IPS DF 6.9 (cell line): ENCODE data around the gene CLDN3.
"Not testable (repeated sequence)": the region's sequence is repeated elsewhere in the genome, so short reads cannot be mapped to it uniquely, and the experiment has no call there.

ENCODE experiments used
- DNase-seq: peaks from one replicate; pipeline ENCODE4 v3.0.0-alpha.2; 2013; ENCODE audit warnings: low read depth, low spot score
- H3K27ac ChIP-seq: one replicate; pipeline ENCODE4 v1.5.1; 2013; ENCODE audit warnings: low read length, control low read depth
- H3K27me3 ChIP-seq: 2 replicates; pipeline ENCODE4 v1.6.1; 2013; ENCODE audit warnings: mild to moderate bottlenecking, low read length; ENCODE audit not compliant: control insufficient read depth, insufficient read depth
- H3K36me3 ChIP-seq: 2 replicates; pipeline ENCODE4 v1.6.1; 2013; ENCODE audit warnings: low read length; ENCODE audit not compliant: control insufficient read depth, insufficient read depth
- H3K4me1 ChIP-seq: 2 replicates; pipeline ENCODE4 v1.6.1; 2013; ENCODE audit warnings: low read length; ENCODE audit not compliant: control insufficient read depth, insufficient read depth
- H3K4me3 ChIP-seq: 2 replicates; pipeline ENCODE4 v1.5.1; 2013; ENCODE audit warnings: mild to moderate bottlenecking, low read length
- H3K9me3 ChIP-seq: 2 replicates; pipeline ENCODE4 v1.6.1; 2013; ENCODE audit warnings: low read length, inconsistent platforms; ENCODE audit not compliant: control insufficient read depth, insufficient read depth
- WGBS: extraction: QIAGEN DNeasy Blood & Tissue Kit; methylation state at CpG from one replicate; pipeline ENCODE4 v1.1.7; 2013; ENCODE audit warnings: mixed read lengths, missing lambda C conversion rate; ENCODE audit not compliant: insufficient read length, insufficient coverage; 5-methylcytosine and 5-hydroxymethylcytosine counted together

Gene CLDN3

GRCh38 chr7:73797176-73797575, 27.1 kb upstream of the CLDN3 start:
- not testable (repeated sequence) for H3K9me3 ChIP-seq, H3K36me3 ChIP-seq, H3K4me3 ChIP-seq, DNase-seq, H3K27me3 ChIP-seq, H3K27ac ChIP-seq, H3K4me1 ChIP-seq
- WGBS: no CpG with 5 or more reads among the region's 34 CpGs

- H3K4me3 ChIP-seq, H3K36me3 ChIP-seq, H3K27me3 ChIP-seq, H3K4me1 ChIP-seq, H3K27ac ChIP-seq, H3K9me3 ChIP-seq, DNase-seq: not testable (repeated sequence)
- no CpG with 5 or more reads among the region's 6 CpGs for WGBS
These were observed 26.6 kb upstream of the CLDN3 start for GRCh38 chr7:73796656-73797055.

GRCh38 chr7:73795188-73795587, 25.1 kb upstream of the CLDN3 start:
- H3K4me1 ChIP-seq, H3K9me3 ChIP-seq, H3K27ac ChIP-seq, H3K27me3 ChIP-seq, H3K36me3 ChIP-seq, DNase-seq, H3K4me3 ChIP-seq: not testable (repeated sequence)

- not testable (repeated sequence) for H3K36me3 ChIP-seq, H3K27ac ChIP-seq, H3K9me3 ChIP-seq, H3K27me3 ChIP-seq, H3K4me1 ChIP-seq, H3K4me3 ChIP-seq, DNase-seq
- no CpG with 5 or more reads among the region's 7 CpGs for WGBS
These were observed 21.2 kb upstream of the CLDN3 start for GRCh38 chr7:73791170-73791690.

- H3K27me3 ChIP-seq: no peaks in the 10 kb centered on the region
- no peaks in the 10 kb centered on the region for H3K4me1 ChIP-seq
- H3K4me3 ChIP-seq: no peak overlapping the region
- H3K36me3 ChIP-seq: no peaks in the 10 kb centered on the region
- no peaks in the 10 kb centered on the region; the same call in 1 of the 2 replicates for H3K9me3 ChIP-seq
- no CpG with 5 or more reads among the region's 4 CpGs for WGBS
- no peak for DNase-seq
- no peak overlapping the region for H3K27ac ChIP-seq
These were observed 19.0 kb upstream of the CLDN3 start for GRCh38 chr7:73789051-73789450.

GRCh38 chr7:73787786-73788048, 17.6 kb upstream of the CLDN3 start:
- no CpG with 5 or more reads among the region's 1 CpG for WGBS
- not testable (repeated sequence) for H3K27ac ChIP-seq

GRCh38 chr7:73786588-73786987, 16.5 kb upstream of the CLDN3 start:
- no peak for DNase-seq
- no peaks in the 10 kb centered on the region for H3K27me3 ChIP-seq
- no peaks in the 10 kb centered on the region; the same call in 1 of the 2 replicates for H3K9me3 ChIP-seq
- WGBS: no CpG with 5 or more reads among the region's 1 CpG
- no peak overlapping the region for H3K27ac ChIP-seq
- no peaks in the 10 kb centered on the region for H3K36me3 ChIP-seq
- H3K4me1 ChIP-seq: no peaks in the 10 kb centered on the region
- H3K4me3 ChIP-seq: no peak overlapping the region

More at GRCh38 chr7:73787786-73788048, 17.6 kb upstream of the CLDN3 start:
- not testable (repeated sequence) for H3K4me1 ChIP-seq, H3K27me3 ChIP-seq, H3K4me3 ChIP-seq, H3K9me3 ChIP-seq, DNase-seq, H3K36me3 ChIP-seq

- no peaks in the 10 kb centered on the region for H3K9me3 ChIP-seq
- no peak overlapping the region for H3K27ac ChIP-seq
- no peaks in the 10 kb centered on the region for H3K36me3 ChIP-seq
- no peak for DNase-seq
- H3K27me3 ChIP-seq: no peaks in the 10 kb centered on the region
- no peak overlapping the region for H3K4me3 ChIP-seq
- no peaks in the 10 kb centered on the region for H3K4me1 ChIP-seq
- WGBS: no CpG with 5 or more reads among the region's 1 CpG
These were observed 9.4 kb upstream of the CLDN3 start for GRCh38 chr7:73779517-73779916.

- no peaks in the 10 kb centered on the region for H3K36me3 ChIP-seq
- H3K9me3 ChIP-seq: no peaks in the 10 kb centered on the region
- H3K27ac ChIP-seq: no peak overlapping the region
- no CpG with 5 or more reads among the region's 11 CpGs for WGBS
- no peaks in the 10 kb centered on the region for H3K4me1 ChIP-seq
- DNase-seq: no peak
- H3K27me3 ChIP-seq: no peaks in the 10 kb centered on the region
- H3K4me3 ChIP-seq: no peak overlapping the region
These were observed 8.8 kb upstream of the CLDN3 start for GRCh38 chr7:73778801-73779389.

GRCh38 chr7:73774923-73775322, 4.9 kb upstream of the CLDN3 start:
- WGBS: no CpG with 5 or more reads among the region's 1 CpG
- H3K36me3 ChIP-seq: no peaks in the 10 kb centered on the region
- no peak overlapping the region for H3K27ac ChIP-seq
- no peaks in the 10 kb centered on the region for H3K9me3 ChIP-seq
- DNase-seq: no peak
- H3K4me3 ChIP-seq: no peak overlapping the region
- no peaks in the 10 kb centered on the region; the same call in 1 of the 2 replicates for H3K4me1 ChIP-seq
- no peaks in the 10 kb centered on the region for H3K27me3 ChIP-seq

- no CpG with 5 or more reads among the region's 6 CpGs for WGBS
- H3K9me3 ChIP-seq: no peaks in the 10 kb centered on the region
- H3K4me1 ChIP-seq: peaks cover 3% of the 10 kb centered on the region
- no peak for DNase-seq
- no peak overlapping the region for H3K27ac ChIP-seq
- H3K27me3 ChIP-seq: no peaks in the 10 kb centered on the region
- no peaks in the 10 kb centered on the region; the same call in 1 of the 2 replicates for H3K36me3 ChIP-seq
- H3K4me3 ChIP-seq: no peak overlapping the region
These were observed 3.8 kb upstream of the CLDN3 start for GRCh38 chr7:73773700-73774517.
